Right atrium auricular region (tissue), 2 donors: ENCODE data around the gene NFKBIB. TPM values are rescaled to one million over a fixed set of nuclear protein-coding genes. Genes with fewer than 3 reads are reported as not detected.

ENCODE experiments used
- DNase-seq: peaks from one replicate; pipeline ENCODE4 v3.0.0-alpha.2; 2019; ENCODE audit warnings: low spot score
- H3K27ac ChIP-seq, 2 donors: fragments of 200-600 bp; sonication (generic); 1 replicate in 1 of 2; 2 replicates in 1 of 2; pipeline ENCODE4 v1.5.1; 2016 to 2019
- H3K27me3 ChIP-seq, 2 donors: fragments of 200-600 bp; sonication (generic); one replicate each; pipeline versions ENCODE4 v1.5.1 to v1.6.0; 2017 to 2019
- H3K36me3 ChIP-seq: fragments of 200-600 bp; sonication (generic); one replicate; pipeline ENCODE4 v1.5.1; 2016
- H3K4me1 ChIP-seq, 2 donors: fragments of 200-600 bp; sonication (generic); one replicate each; pipeline versions ENCODE4 v1.5.1 to v1.6.0; 2017 to 2019
- H3K4me3 ChIP-seq, 2 donors: fragments of 200-600 bp; sonication (generic); 1 replicate in 1 of 2; 2 replicates in 1 of 2; pipeline ENCODE4 v1.5.1; 2017 to 2019; ENCODE audit warnings: mild to moderate bottlenecking in 1 of 2, moderate library complexity in 1 of 2
- H3K9me3 ChIP-seq, 2 donors: fragments of 200-600 bp; sonication (generic); one replicate each; pipeline ENCODE4 v1.5.1; 2019
- total RNA-seq, 2 donors: library from RNA; depleted of rRNA; stranded (reverse); fragments of >200 nt; gene quantifications; one replicate each; pipeline ENCODE4 v1.1.0, GENCODE V29; 2016
- TF ChIP-seq, protein P1 (sequence below), 2 donors: fragments of 200-600 bp; sonication (generic); IDR thresholded peaks; one replicate each; pipeline ENCODE4 v1.5.1; 2019; ENCODE audit warnings: antibody characterized with exemption in 2 of 2

Gene NFKBIB
- total RNA-seq, 2 donors from 2014 or later, result 13.3 to 29.2 TPM

DNA sequence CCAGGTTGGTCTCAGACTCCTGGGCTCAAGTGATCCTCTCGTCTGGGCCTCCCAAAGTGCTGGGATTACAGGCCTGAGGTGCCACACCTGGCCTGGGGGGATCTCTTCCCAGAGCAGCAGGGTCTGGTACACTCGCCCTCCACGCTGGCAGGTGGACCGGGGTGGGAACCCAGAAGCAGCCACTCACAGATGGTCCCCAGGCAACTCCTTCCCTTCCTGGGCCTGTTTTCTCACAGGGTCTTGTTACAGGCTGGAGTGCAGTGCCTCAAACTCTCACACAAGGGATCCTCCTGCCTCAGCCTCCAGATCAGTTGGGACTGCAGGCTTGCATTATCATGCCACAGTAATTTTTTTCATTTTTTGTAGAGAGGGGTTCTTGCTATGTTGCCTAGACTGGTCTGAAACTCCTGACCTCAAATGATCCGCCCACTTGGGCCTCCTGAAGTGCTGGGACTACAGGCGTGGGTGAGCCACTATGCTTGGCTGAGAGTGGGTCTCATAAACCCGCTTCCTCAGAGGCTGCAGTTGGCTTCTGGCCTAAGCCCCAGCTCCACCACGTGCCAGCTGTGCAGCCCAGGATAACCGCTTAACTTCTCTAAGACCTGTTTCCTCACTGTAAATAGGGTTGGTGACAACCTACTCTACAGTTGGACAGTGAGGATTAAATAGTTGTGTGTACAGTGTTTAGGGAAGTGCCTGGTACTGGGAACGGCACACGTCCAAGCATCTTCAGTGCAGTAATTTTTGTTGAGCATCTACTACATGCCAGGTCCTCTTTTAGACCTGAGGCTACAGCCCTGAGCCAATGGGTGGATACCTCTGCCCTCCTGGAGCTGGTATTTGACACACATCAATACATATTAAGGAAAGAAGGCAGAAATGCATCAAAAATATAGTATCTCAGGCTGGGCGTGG lies 13.1 kb downstream of the NFKBIB start:
- H3K27me3 ChIP-seq, result no peaks in the 10 kb centered on the region
- H3K27ac ChIP-seq, result no peak overlapping the region
- TF ChIP-seq, protein P1, sequence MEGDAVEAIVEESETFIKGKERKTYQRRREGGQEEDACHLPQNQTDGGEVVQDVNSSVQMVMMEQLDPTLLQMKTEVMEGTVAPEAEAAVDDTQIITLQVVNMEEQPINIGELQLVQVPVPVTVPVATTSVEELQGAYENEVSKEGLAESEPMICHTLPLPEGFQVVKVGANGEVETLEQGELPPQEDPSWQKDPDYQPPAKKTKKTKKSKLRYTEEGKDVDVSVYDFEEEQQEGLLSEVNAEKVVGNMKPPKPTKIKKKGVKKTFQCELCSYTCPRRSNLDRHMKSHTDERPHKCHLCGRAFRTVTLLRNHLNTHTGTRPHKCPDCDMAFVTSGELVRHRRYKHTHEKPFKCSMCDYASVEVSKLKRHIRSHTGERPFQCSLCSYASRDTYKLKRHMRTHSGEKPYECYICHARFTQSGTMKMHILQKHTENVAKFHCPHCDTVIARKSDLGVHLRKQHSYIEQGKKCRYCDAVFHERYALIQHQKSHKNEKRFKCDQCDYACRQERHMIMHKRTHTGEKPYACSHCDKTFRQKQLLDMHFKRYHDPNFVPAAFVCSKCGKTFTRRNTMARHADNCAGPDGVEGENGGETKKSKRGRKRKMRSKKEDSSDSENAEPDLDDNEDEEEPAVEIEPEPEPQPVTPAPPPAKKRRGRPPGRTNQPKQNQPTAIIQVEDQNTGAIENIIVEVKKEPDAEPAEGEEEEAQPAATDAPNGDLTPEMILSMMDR (IDR thresholded peaks at IDR 0.05), result no peak
- no peaks in the 10 kb centered on the region for H3K9me3 ChIP-seq
- H3K4me3 ChIP-seq, result no peak overlapping the region
- H3K4me1 ChIP-seq, result peaks cover 0 to 4% of the 10 kb centered on the region in 2 donors
- peaks cover 2% of the 10 kb centered on the region for H3K36me3 ChIP-seq
- DNase-seq, result no peak

DNA sequence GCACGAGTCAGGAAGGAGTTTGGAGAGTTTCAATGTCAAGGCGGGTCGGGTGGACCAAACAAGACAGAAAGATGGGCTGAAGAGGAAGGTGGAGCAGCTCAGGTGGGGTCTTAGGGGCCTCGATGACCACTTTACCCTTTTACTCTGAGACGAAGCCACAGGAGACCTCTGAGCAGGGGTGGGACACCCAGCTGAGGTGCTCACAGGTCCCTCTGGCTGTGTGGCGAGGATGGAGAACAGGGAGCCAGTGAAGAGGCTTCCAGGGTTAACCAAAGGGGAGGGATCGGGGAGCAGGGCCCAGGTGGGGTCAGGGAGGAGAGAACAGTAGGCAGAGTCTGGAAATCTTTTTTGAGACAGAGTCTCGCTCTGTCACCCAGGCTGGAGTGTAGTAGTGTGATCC lies 14.2 kb downstream of the NFKBIB start:
- Histone ChIP-seq H3K36me3 (no peaks in the 10 kb centered on the region), H3K4me1 (peaks cover 0 to 4% of the 10 kb centered on the region in 2 donors), H3K4me3 (no peak overlapping the region), H3K27me3 (no peaks in the 10 kb centered on the region), H3K27ac (no peak overlapping the region), H3K9me3 (no peaks in the 10 kb centered on the region)
- TF ChIP-seq, protein P1 (IDR thresholded peaks at IDR 0.05), result no peak
- DNase-seq, result no peak

DNA sequence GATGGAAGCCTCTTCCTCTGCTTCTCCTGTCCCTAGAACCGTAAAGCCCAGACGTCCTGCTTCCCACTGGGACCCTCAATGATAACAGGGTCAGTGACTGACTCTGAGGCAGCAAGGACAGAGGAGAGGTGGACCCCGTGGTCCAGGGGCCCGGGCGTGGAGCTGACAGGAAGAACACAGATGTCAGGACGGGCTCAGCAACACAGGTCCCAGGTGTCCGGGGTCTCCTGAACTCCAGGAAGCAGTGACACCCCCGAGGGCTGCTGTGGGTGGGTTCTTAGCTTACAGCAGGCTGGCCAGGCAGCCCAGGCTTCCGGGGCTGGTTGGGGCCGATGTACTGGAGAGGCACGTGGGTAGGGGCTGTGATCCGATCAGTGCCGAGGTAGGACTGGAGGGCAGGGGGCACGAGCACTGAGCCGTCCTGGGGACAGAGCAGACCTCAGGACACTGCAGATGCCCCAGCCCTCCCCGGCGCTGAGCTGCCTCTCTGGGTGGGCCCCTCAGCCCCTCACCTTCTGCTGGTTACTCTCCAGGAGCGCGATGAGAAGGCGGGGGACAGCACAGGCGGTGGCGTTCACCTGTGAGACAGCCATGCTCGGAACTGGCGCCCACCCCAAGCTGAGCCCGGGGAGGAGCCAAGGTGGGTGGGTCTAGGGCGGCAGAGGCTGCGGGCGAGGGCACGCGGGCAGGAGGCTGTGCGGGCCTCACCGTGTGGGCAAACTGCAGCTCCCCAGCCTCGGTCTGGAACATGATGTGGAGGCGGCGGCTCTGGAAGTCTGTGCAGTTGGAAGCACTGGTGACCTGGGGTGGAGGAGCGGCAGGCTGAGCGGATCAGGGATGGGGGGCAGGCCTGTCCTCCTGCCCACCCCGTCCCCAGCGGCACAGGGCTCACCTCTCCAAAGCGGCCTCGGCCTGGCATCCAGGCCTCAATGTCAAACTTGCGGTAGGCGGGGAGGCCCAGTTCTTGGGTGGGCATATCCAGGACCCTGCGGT lies 15.9 kb downstream of the NFKBIB start:
- TF ChIP-seq, protein P1 (IDR thresholded peaks at IDR 0.05), result no peak
- Histone ChIP-seq H3K36me3 (no peaks in the 10 kb centered on the region), H3K4me1 (peaks cover 0 to 4% of the 10 kb centered on the region in 2 donors), H3K27me3 (no peaks in the 10 kb centered on the region), H3K9me3 (no peaks in the 10 kb centered on the region), H3K27ac (no peak overlapping the region), H3K4me3 (no peak overlapping the region)
- no peak for DNase-seq

DNA sequence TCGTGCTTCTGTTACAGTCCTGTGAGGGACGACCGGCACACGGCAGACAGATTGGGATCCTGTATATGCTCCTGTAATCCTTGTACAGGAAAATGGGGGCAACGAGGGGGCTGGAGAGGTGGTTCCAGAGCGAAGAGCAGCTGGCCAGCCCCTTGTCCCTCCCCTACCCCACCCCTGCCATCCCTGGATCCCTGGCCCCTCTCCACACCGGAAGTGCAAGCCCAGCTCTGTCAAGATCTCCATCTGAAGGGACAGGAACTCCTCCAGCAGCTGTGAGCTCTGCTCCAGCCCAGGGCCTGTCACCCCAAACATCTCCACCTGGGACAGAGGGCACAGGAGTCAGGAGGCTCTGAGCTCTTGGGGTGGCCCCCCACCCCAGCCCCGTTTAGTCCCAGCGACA lies 17.7 kb downstream of the NFKBIB start:
- Histone ChIP-seq H3K9me3 (no peaks in the 10 kb centered on the region), H3K27ac (no peak overlapping the region), H3K4me3 (no peak overlapping the region), H3K4me1 (no peaks in the 10 kb centered on the region), H3K36me3 (no peaks in the 10 kb centered on the region), H3K27me3 (no peaks in the 10 kb centered on the region)
- TF ChIP-seq, protein P1 (IDR thresholded peaks at IDR 0.05), result no peak
- no peak for DNase-seq

DNA sequence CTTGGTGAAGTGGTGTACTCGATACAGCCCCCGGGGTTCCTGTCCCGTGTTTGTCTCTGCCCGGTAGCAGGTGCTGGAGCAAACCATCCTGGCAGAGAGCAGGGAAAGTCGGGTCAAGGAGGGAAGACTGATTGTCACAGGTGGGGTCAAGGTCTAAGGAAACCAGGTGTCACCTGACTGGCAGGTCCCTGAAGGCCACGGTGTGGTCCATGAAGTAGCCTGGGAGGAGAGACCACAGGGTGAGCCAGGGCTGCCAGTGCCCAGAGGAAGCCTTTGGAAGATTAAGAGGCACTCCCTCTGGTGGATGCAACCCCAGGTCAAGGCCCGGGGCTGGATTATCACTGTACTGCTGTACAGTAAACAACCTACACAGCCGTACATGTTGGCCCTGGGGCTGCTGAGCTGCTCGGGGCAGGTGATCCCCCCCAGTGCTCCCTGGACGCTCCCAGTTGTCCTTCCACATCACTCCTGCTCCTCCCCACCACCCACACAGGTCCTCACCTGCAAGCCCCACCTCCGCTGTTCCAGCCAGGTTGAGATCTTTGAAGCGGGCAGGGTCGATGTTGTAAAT lies 18.2 kb downstream of the NFKBIB start:
- Histone ChIP-seq H3K27ac (no peak overlapping the region), H3K4me1 (no peaks in the 10 kb centered on the region), H3K9me3 (no peaks in the 10 kb centered on the region), H3K4me3 (no peak overlapping the region), H3K27me3 (no peaks in the 10 kb centered on the region), H3K36me3 (no peaks in the 10 kb centered on the region)
- DNase-seq, result no peak
- TF ChIP-seq, protein P1 (IDR thresholded peaks at IDR 0.05), result peak in 1 of 2 donors; percentile 34
